ENCODE results near the gene SYNE2.
"Not testable (repeated sequence)": the region's sequence is repeated elsewhere in the genome, so short reads cannot be mapped to it uniquely, and the experiment has no call there.

SYNE2 gene

DNA sequence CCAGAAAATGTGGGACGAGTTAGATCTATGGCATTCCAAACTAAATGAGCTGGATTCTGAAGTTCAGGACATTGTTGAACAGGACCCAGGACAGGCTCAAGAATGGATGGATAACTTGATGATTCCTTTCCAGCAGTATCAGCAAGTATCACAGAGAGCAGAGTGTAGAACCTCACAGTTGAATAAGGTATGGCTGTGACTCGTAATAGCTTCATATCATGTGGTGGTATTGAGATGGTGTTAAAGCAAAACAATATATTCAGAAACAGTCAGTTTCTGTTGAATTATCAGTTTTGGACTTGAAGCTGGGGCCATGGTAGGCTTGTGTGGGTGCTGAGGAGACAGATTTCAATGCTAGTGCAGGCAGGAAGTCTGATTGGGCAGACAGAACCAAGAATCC, 227.6 kb downstream of the SYNE2 start:
- no peak for DNase-seq

DNA sequence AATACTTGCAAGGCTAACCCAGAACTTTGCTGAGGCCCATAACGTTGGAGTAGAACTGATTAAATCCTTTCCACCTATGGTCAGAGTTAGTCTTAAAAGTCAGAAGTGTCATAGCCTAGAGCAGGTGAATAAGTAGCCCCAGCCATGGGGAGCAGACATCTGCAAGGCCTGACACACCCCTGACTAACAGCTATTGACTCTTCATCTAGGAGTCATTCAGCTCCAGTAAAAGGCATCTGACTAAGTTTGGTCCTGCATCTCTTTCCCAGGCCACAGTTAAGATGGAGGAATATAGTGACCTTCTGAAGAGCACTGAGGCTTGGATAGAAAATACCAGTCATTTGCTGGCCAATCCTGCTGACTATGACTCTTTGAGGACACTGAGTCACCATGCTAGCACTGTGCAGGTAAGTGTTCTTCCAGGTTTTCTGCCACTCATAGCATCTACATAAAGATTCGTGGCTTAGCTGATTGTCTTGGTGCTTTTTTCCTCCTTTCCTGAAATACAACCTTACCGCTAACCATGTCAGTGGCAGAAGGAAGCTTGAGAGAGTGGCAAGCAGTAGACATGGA, 228.5 kb downstream of the SYNE2 start:
- DNase-seq = no peak

DNA sequence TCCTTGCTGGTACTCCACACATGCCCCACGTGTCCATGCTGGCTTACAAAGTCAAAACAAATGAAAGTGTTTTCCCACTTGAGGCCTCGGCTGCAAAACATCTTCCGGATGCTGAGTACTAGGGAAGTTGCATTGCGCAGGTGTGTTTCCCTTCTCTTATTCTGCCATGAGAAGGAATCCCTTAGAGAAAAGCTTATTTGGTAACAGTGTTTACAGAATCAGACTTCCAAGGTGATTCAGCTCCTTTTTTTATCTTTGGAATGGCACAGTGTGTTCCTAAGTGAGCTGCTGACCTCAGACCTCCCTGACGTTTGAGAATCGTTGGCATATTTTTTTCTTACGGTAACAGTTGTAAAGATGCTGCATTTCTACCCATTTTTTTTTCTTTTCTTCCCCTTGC, 230.0 kb downstream of the SYNE2 start:
- no peak for DNase-seq

DNA sequence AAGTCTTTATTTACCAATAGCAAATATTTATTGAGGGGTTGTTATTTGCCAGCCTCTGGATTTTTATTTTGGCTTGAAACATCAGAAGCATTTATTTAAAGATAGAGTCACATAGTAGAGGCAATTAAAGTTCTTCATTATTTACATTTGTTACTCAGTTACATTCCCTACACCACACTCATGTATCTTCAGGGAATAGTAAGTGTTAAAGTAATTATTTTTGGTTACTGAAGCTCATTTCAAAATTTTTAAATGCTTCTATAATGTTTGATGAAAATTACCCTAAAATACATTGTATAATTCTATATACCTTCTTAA, 235.8 kb downstream of the SYNE2 start:
- no peak for DNase-seq

DNA sequence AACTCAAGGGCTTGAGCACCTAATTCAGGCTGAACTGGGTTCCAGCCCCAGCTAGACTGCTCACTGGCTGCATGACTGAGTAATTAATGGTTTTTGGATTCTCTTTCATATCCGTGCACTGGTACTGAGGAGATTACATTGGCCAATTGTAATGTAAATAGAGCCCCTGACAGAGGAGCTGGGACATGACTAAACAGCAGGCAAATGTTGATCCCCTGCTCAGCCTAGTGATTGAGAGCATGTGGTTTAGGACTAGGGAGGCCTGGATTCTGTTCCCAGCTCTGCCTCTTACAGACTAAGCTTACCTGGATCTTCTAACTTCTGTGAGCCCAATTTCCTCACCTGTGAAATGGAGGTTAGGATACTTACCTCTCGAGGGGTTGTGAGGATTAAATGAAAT, 237.1 kb downstream of the SYNE2 start:
- no peak for DNase-seq

DNA sequence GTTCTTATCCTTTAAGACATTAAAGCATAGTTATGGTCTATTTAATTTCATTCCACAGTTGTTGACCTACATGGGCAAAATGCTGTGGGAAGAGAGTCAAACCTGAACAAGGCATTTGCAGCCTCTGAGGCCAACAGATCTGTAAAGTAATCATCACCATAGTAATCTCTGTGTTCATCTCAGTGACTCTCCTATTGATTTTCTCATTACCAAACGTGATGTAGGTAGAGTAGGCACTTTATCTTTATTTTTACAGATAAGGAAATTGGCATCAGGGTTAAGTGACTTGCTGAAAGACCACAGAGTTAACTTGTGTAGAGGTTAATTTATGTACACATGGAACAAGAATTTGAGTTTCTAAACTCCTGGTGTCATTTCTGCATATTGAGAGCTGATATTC, 238.4 kb downstream of the SYNE2 start:
- DNase-seq = peak in 1 of 5 experiments; percentile 3

DNA sequence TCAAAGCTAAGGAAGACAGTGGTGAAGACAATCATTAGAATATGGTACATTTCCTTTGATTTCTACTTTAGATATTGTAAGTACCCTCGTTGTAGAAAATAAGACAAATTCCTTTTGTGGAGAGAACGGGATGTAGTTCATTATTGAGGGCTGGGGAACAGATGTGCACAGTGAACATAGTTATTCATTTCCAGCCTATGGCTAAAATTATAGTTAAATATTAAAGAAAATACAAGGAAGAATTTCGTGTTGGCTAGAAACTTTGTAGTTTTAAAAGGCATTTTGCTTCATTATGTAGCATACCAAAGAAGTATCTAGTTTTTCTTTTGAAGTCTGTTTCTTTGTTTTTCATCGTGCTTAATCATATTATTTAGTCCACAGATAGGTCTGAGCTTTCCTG, 239.5 kb downstream of the SYNE2 start:
- DNase-seq = no peak

DNA sequence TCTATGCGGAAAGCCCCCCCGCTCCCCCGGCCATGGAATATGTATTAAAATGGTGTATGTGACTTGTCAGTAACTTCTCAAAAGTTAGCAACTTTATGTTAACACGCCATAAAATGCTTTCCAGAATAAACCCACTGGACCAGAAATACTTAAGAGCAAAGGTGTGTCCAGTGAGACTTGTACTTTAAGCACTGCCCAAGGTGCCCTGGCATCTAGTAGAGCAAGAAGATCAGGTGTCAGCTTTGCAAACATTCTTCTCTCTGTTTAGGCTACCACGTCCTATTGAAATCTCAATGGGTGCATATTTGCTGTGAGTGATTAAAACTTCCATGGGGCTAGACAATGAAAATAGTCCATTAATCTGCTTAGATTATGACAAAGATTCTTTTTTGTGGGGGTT, 240.1 kb downstream of the SYNE2 start:
- no peak for DNase-seq

DNA sequence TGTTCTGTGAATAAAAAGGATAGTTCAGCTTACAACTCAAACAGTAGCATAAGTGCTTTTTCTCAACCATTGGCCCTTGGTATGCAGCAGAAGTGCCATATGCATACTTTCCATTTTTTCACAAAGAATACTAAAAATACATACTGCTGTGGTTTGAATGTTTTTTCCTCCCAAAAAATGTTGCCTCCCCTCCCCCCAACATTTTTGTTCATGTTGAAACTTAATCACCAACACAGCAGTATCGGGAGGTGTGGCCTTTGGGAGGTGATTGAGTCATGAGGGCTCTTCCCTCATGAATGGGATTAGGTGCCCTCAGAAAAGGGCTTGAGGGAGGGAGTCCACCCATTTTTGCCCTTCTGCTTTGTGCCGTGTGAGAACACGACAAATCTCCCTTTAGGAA, 242.8 kb downstream of the SYNE2 start:
- DNase-seq = no peak

DNA sequence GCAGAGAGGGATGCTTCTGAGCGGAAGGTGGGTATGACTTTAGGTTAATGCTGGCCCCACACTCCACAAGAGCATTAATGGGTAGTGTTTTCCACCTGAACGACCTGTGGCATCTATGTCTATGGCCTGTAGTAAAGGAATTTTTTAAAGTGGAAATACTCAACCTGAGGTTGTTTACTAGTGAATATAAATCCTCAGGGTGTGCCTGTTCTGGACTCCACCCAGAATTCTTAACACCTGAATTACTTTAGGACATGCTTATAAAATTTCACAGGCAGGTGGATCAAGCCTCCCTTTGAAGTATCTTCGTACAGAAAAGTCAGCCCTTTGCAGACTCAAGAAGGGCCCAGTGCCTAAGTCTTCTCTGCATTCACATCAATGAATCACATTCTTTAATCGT, 245.3 kb downstream of the SYNE2 start:
- DNase-seq = no peak

DNA sequence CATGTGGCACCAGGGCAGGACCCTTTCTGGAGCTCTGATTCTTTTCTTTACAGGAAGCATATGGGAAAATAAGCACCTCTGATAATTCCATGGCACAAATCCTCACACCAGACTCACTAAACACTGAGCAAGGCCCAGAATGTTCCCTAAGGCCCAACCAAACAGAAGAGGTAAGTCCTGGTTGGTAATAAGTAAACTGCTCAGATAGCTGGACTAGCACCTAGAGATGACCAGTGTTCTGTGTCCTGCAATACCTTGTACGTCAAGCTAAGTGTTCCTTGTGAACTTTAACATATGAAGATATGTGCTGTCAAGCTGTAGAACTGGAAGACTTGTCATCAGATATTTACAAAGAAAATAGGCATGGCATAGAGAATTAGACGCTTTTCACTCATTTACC, 254.6 kb downstream of the SYNE2 start:
- DNase-seq = no peak

DNA sequence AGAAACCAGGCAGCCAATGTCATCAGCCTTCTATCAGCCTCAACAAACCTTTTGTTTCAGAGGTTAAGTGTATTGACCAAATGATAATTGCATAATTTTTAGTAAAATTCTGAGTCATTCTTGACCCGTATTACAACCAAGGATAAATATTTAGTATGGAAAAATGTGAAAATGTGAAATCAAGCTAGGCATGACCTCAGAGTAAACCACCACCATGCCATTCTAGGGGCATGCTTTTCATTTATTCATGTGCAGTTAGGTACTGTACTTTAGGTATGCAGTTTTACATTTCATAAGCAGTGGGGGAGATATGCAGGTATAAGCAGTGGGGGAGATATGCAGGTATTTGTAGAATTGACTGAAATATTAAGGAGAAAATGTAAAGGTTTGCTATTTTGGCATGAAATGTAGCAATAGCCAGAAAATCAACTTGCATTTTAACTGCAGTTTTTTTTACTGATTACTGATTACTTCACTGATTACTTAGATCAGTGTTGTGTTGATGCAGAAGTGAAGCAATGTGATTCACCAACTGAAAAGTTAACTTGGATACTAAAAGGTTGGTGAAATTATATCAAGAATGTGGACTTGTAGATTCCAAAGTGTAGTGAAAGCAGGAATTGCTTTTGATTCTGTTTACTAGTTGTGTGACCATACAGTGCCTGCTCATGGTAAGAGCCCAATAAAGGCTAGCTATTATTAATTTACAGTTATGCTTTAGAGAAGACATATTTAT, 257.2 kb downstream of the SYNE2 start:
- no peak for DNase-seq

DNA sequence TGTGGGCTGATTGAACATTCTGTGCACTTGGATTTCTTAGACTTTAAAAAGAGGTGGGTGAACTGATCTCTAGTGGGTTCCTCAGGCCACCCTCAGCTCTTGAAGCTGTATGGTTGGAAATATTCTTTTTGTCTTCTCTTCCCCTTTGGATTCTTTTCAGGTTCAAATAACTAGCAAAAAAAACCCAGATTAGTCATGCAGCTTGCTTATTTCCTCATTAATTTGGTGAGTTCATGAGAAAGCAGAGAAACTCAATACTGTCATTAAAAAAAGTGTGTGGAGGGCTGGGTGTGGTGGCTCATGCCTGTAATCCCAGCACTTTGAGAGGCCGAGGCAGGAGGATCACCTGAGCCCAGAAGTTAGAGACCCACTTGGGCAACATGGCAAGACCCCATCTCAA, 258.0 kb downstream of the SYNE2 start:
- DNase-seq = no peak

DNA sequence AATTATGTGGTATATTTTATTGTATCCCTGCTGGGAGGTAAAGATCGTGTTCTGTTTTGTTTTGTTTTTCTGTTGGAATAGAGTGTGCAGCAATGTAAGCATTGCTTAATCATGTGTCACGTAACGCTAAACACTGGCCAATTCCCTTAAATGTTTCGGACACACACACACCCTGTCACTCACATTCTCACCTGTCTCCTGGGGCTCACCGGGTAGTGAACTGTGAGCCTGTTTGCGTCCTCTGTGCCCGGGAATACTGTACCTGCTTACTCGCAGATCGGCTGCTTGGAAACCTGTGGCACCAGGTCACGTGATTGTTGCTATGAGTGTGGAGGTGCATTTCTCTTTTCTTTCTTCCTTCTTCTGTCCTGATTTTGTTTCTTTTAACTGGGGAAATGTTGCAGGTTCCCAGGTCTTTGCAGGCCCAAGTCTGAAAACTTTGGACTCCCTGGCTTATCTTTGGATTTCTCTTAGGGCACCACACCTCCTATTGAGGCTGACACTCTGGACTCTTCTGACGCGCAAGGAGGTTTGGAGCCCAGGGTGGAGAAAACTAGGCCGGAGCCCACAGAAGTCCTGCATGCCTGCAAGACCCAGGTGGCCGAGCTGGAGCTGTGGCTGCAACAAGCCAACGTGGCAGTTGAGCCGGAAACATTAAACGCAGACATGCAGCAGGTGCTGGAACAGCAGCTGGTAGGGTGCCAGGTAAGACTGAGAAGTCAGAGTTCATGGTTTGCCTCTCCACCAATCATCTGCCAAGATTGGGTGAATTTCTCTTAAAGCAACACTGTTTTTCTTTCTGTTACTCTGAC, 260.3 kb downstream of the SYNE2 start:
- DNase-seq = no peak

DNA sequence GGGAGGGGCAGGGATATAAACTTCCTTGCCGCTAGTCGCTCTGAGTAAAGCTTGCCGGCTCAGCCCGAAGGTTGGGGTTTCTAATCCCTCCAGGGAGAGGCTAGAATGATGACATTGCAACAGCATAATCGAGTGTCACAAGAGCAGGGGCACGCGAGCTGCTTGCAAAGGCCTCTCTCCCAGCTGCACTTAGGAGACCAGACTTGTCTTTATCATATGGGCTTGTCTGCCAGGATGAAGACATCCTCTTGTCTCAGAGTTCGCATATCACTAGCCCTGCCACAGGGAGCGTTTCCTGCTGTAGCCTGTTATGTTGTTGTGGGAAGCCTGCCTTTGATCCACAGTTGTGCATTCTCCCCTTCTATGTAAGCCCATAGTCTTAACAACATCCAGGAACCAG, 261.4 kb downstream of the SYNE2 start:
- DNase-seq = no peak

DNA sequence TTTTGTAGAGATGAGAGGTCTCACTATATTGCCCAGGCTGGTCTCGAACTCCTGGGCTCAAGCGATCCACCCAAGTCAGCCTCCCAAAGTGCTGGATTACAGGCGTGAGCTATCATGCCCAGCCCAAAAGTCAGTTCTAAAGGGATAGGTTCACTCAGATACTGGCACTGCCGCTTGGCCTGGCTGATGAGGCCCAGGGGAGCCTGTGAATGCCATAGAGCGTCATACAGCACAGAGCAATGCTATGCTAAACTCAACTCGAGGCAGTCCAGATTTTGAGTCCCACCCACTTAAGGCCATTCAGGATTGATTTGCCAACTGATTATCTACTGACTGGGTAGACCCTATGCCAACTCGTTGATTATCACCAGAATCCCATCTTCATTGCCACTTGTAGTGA, 262.0 kb downstream of the SYNE2 start:
- no peak for DNase-seq

DNA sequence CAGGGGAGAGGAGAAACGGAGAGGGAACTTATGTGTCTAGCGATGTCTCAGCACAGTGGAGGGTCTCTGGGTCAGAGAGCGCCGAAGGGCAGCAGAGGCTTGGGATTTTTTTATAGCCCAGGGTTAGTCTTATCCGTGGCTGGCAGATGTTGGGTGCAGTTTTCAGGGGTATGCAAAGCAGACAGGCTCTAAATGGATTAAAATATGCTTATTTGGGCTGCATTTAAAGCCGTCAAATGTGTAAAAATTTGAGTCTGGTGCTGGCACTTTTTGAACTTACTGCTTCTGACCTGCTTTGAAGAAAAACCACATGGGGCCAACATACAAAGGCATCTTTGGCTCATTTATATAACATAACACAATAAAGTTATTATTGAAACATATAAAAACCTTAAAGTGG, 262.6 kb downstream of the SYNE2 start:
- no peak for DNase-seq

DNA sequence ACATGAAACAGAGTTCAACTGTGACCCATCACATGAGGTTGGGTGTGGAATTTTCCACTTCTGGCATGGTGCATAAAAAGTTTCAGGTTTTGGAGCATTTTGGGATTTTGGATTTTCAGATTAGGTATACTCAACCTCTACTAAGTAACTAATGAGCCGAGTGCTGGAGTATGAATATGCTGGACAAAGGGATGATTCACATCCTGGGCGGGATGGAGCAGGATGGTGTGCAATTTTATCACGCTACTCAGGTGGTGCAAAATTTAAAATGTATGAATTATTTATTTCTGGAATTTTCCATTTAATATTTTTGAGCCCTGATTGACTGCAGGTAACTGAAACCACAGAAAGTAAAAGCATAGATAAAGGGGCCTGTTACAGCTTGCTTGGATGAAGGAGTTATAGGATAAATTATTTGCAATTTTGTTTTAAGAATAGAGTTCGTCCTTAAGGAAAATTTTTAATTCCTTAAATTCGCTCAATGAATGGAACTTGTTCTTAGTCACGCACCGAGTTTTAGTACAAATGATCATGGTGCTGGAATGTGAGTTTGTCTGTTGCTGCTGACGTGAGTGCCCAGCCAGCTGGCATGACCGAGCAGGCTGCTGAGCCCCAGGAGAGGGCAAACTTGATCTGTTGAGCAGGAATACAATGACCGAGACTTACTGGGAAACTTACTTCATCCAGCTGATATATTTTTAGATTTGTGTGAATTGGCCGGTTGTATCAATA, 265.0 kb downstream of the SYNE2 start:
- no peak for DNase-seq

DNA sequence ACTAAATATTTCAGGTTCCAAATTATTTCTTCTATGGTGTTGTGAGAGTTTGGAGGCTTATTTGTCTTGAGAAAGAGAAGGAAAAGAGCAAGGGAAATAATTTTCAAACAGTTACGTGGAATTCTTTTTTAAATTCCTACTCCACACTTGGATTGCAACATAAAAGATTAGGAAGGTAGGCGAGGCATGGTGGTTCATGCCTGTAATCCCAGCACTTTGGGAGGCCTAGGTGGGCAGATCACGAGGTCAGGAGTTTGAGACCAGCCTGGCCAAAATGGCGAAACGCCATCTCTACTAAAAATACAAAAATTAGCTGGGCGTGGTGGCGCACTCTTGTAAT, 265.6 kb downstream of the SYNE2 start:
- not testable (repeated sequence) for DNase-seq

DNA sequence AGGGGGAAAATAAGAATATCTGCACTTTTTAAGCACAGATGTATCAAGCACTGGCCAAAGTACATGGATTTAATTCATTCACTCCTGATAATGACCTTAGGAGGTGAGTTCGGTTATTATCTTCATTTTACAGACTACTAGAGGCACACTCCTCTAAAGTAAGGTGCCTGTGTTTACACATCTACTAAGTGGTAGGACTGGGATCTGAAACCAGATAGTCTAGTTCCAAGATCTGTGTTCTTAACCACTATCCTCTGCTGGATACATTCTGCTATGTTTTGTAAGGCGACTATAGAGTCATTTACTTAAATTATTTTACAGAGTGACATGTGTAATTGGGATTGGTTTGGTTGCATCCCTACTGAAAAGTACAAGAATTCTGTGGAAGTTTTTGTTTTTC, 266.1 kb downstream of the SYNE2 start:
- DNase-seq = no peak

DNA sequence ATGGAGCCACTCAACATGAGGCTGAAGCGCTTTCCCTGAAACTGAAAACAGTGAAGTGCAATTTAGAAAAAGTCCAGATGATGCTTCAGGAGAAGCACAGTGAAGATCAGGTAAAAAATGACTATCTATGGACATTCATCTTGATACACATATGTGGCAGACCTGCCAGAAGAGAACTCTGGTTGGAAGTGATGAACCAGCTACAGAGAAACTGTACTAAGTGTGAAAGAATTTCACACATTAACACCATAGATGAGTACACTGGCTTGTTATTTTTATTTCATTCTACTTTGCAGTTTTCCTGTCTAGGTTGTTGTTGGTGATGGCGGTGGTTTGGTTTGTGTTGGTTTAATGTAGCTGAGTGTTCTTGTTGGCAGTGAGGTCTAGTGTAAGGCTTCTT, 266.7 kb downstream of the SYNE2 start:
- DNase-seq = no peak

DNA sequence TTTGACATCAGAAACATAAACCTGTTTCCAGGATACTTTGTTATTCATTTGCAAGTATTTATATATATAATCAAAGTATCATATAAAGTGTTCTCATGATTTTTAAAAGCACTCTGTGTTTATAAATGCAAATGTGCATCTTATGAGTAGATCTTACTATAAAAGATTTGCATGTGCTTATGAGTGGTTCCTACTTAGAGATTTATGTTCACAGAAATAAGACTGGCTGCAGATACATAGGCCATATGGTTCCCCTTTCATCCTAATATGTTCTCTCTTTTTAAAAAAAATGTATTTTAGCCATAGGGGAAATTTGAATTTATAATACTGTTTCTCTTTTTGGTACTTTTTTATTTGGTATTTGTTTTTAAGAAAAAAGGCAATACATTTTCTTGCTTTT, 267.2 kb downstream of the SYNE2 start:
- DNase-seq = no peak

DNA sequence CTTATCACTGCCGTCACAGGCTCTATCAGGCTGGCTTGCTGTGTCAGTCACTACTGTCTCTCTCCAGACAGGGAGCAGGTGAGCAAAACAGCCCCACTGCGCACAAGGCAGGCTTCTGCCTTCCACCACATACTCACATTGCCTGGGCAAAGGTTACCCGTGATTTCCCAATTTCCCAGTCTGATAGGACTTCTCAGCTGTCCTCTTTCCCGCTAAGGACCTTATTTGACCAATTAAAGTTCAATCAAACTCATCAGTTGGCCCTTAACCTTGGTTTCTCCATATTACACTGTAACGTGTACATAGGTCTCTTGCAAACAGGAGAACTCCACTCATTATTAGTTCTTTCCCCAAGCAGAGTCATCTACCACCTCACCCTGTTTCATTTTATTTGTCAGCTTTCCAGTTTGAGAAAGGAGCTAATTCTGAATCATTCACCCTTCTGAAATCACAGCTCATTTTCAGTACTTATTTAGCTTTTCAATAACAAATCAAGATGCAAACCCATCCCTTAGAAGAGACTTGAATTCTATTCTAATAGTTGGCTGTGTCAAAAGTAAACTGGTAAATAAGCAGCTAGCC, 270.5 kb downstream of the SYNE2 start:
- DNase-seq = no peak

Data from T-helper 2 cell (primary cell).